GM12875 (cell line): ENCODE measurements around the gene HLA-DQA1.

ENCODE experiments used
- H3K4me3 ChIP-seq: one replicate; pipeline ENCODE4 v1.5.1; 2011; ENCODE audit warnings: low read depth, low read length, control low read depth
- CTCF ChIP-seq: IDR thresholded peaks from 2 replicates; pipeline ENCODE4 v1.5.1; 2011; ENCODE audit warnings: low read depth, mild to moderate bottlenecking, control low read depth, inconsistent platforms, low read length, moderate library complexity, borderline replicate concordance; ENCODE audit not compliant: insufficient read depth

HLA-DQA1 gene

GRCh38 chr6:32685603-32686002, 48.4 kb downstream of the HLA-DQA1 start:
- TF ChIP-seq CTCF, result no peak
- no peak overlapping the region for H3K4me3 ChIP-seq

- no peak for TF ChIP-seq CTCF
- no peak overlapping the region for H3K4me3 ChIP-seq
These were observed 52.6 kb downstream of the HLA-DQA1 start for GRCh38 chr6:32689531-32690501.

GRCh38 chr6:32692019-32692418, 54.8 kb downstream of the HLA-DQA1 start:
- no peak overlapping the region for H3K4me3 ChIP-seq
- TF ChIP-seq CTCF, result peak; percentile 45; the same call in 1 of the 2 replicates
